Measurements from ENCODE around the gene UBE2Z. TPM values are rescaled to one million over a fixed set of nuclear protein-coding genes. Genes with fewer than 3 reads are reported as not detected.
A peak's percentile ranks its signal among the peaks of the same experiment; 100 is the strongest.

The UBE2Z gene
- total and polyA plus RNA-seq, 2 of the 13 experiments (the other 11 are each of a cell fraction or from before 2014, with no cell fraction given): 63.2 to 122 TPM

DNA sequence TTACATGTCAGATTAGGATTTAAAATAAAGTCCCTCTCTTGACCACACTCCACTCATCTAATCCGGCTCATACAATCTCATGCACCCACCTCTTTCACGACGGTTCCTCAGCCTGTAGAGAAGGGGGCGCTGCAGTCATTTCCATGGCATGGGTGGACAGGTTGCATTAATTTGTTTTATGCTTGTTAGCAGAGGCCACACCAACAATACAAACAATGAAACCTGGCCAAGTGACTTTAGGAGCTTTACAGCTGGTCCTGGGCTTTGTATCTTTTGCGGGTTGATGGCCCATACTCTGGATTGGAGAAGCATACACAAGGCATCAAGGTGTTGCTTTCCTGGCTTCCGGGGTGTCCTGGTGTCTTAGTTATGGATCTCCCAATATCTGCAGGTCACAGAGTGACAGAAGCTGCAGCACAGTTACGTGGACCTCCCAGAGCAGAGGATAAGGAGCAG is 46.1 kb downstream of the UBE2Z start (continued):
- TF ChIP-seq ZNF720 (CRISPR knock-in tag; IDR thresholded peaks at IDR 0.05) (no peak), ZFP41 (CRISPR knock-in tag; IDR thresholded peaks at IDR 0.05; ENCODE audit: borderline replicate concordance) (no peak), ZNF446 (CRISPR knock-in tag; IDR thresholded peaks at IDR 0.05) (no peak), YEATS2 (CRISPR knock-in tag; IDR thresholded peaks at IDR 0.05; ENCODE audit: borderline replicate concordance) (peak; percentile 30; the same call in 1 of the 2 replicates), GABPB1 (CRISPR knock-in tag; IDR thresholded peaks at IDR 0.05) (no peak), NR2F6 (IDR thresholded peaks at IDR 0.05) (0 out of 2 replicates have a peak, but pooled peaks have one; percentile 39), NR2F6 (CRISPR knock-in tag; IDR thresholded peaks at IDR 0.05) (0 out of 2 replicates have a peak, but pooled peaks have one; percentile 21), GATAD1 (CRISPR knock-in tag; IDR thresholded peaks at IDR 0.05) (no peak), HOMEZ (CRISPR knock-in tag; IDR thresholded peaks at IDR 0.05; ENCODE audit: low read depth) (peak; percentile 41; the same call in 1 of the 2 replicates), CCAR2 (optimal IDR thresholded peaks at IDR 0.05; ENCODE audit: low read depth, low read length) (no peak), RFX1 (IDR thresholded peaks at IDR 0.05) (no peak)

DNA sequence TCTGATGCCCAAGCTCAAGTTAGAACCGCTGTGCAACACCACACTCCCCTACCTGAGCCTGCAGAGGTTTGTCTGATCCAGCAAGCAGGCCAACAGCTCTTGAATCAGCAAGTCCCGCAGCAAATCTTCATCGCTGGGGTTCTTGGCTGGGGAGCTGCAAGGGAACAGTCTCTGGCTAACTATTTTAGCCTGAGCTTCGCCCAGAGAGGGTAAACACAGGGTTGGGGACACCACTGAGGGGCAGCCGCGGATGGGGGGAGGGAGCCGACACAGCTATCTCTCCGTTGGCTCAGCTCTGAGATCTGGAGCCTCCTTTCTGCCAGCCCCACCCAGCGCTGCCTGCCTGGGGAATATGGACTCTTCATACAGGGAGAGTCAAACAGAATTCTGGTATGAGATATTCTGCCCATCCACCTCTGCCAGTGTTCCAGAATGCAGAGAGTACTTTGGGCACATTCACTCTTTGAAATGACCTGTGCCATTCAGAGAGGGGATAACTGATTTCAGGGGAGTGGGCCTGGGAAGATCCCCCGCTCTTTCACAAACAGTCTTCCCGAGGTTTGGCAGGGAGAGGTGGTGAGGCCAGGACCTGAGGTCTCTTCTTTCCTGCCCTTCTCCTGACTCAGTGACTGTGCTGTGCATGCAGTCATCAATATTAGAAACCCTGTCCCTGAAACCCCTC is 52.8 kb downstream of the UBE2Z start:
- no peaks in the 10 kb centered on the region for H3K27me3 ChIP-seq (ENCODE audit: control insufficient read depth in 1 of 2, insufficient read depth in 2 of 2, low read length in 2 of 2)
- H3K4me1 ChIP-seq (ENCODE audit: insufficient read depth, low read length): peaks cover 58% of the 10 kb centered on the region
- H3K36me3 ChIP-seq (replicated peaks in 1 of 2; ENCODE audit: control insufficient read depth in 1 of 2, insufficient read depth in 2 of 2, low read length in 2 of 2): no peaks in the 10 kb centered on the region
- peak; percentile 89 for ATAC-seq
- peak; percentile 73 for DNase-seq (ENCODE audit: low spot score)
- WGBS (ENCODE audit: low lambda C conversion rate): 2% methylated on average over 11 of the region's 11 CpGs
- POLR2A ChIA-PET: interaction anchor here (0.6 to 5.5 kb wide), 19 partner anchors 9 to 409 kb away, joined by 3 to 195 read pairs (median 7); partner anchors contain the start of genes ATP5MC1, IGF2BP1, SNF8 and UBE2Z
- CTCF ChIA-PET (ENCODE audit: low intra/inter-chr PET ratio, low total read pairs): interaction anchor here (1.8 kb wide), 1 partner anchor 72 kb away, joined by 5 read pairs; no protein-coding TSS in a partner anchor
- in situ Hi-C loops (cut with HindIII; ENCODE audit: extremely low pct_ligation_motif_present, low pct_unique_long_range_greater_than_20kb): no loop called here
- no peaks in the 10 kb centered on the region for H4K20me1 ChIP-seq (ENCODE audit: insufficient read depth, low read length)
- no TSS peak for BruUV-seq (replicated peaks)
- peak overlapping the region; percentile 55 to 74 (median 58) for H3K4me3 ChIP-seq (replicated peaks in 1 of 3; ENCODE audit: insufficient read depth in 1 of 3, low read depth in 2 of 3, low read length in 3 of 3)
- intact Hi-C loops (cut with micrococcal nuclease; ENCODE audit: unreplicated experiment): no loop called here
- H3K4me2 ChIP-seq (ENCODE audit: low read depth, low read length): peak overlapping the region; percentile 99
- no peaks in the 10 kb centered on the region for H3K79me2 ChIP-seq (ENCODE audit: insufficient read depth, low read length)
- H2AFZ ChIP-seq (ENCODE audit: low read length): peak overlapping the region; percentile 91
- peak; percentile 40 for FAIRE-seq
- no peaks in the 10 kb centered on the region for H3K9me3 ChIP-seq (ENCODE audit: low read length)
- peak overlapping the region; percentile 63 for H3K9ac ChIP-seq (ENCODE audit: insufficient read depth, low read depth, low read length)
- H3K27ac ChIP-seq (ENCODE audit: extremely low read length, insufficient read depth, low read length): peak overlapping the region; percentile 49
- TF ChIP-seq KAT7 (CRISPR knock-in tag; IDR thresholded peaks at IDR 0.05; ENCODE audit: borderline replicate concordance) (no peak), PHF5A (CRISPR knock-in tag; IDR thresholded peaks at IDR 0.05; ENCODE audit: low read depth, unreplicated experiment) (peak; percentile 24), ISL2 (CRISPR knock-in tag; IDR thresholded peaks at IDR 0.05) (no peak), CCAR2 (optimal IDR thresholded peaks at IDR 0.05; ENCODE audit: low read depth, low read length) (no peak), YEATS4 (CRISPR knock-in tag; IDR thresholded peaks at IDR 0.05; ENCODE audit: borderline replicate concordance) (no peak), ZNF468 (CRISPR knock-in tag; IDR thresholded peaks at IDR 0.05) (no peak)
- TF ChIP-seq, protein P1, sequence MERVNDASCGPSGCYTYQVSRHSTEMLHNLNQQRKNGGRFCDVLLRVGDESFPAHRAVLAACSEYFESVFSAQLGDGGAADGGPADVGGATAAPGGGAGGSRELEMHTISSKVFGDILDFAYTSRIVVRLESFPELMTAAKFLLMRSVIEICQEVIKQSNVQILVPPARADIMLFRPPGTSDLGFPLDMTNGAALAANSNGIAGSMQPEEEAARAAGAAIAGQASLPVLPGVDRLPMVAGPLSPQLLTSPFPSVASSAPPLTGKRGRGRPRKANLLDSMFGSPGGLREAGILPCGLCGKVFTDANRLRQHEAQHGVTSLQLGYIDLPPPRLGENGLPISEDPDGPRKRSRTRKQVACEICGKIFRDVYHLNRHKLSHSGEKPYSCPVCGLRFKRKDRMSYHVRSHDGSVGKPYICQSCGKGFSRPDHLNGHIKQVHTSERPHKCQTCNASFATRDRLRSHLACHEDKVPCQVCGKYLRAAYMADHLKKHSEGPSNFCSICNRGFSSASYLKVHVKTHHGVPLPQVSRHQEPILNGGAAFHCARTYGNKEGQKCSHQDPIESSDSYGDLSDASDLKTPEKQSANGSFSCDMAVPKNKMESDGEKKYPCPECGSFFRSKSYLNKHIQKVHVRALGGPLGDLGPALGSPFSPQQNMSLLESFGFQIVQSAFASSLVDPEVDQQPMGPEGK (CRISPR knock-in tag; IDR thresholded peaks at IDR 0.05): peak; percentile 70; the same call in 1 of the 2 replicates
- TF ChIP-seq, protein P2, sequence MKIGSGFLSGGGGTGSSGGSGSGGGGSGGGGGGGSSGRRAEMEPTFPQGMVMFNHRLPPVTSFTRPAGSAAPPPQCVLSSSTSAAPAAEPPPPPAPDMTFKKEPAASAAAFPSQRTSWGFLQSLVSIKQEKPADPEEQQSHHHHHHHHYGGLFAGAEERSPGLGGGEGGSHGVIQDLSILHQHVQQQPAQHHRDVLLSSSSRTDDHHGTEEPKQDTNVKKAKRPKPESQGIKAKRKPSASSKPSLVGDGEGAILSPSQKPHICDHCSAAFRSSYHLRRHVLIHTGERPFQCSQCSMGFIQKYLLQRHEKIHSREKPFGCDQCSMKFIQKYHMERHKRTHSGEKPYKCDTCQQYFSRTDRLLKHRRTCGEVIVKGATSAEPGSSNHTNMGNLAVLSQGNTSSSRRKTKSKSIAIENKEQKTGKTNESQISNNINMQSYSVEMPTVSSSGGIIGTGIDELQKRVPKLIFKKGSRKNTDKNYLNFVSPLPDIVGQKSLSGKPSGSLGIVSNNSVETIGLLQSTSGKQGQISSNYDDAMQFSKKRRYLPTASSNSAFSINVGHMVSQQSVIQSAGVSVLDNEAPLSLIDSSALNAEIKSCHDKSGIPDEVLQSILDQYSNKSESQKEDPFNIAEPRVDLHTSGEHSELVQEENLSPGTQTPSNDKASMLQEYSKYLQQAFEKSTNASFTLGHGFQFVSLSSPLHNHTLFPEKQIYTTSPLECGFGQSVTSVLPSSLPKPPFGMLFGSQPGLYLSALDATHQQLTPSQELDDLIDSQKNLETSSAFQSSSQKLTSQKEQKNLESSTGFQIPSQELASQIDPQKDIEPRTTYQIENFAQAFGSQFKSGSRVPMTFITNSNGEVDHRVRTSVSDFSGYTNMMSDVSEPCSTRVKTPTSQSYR (CRISPR knock-in tag; IDR thresholded peaks at IDR 0.05; ENCODE audit: borderline replicate concordance): peak; percentile 85

All from HepG2 (cell line).